Rectal smooth muscle tissue (tissue), 1 donor: ENCODE data around the gene MCU.

Source experiments
- H3K27ac ChIP-seq: one replicate; pipeline ENCODE4 v1.7.0; 2013; ENCODE audit warnings: low read depth, low read length, inconsistent platforms
- H3K27me3 ChIP-seq: one replicate; pipeline ENCODE4 v1.7.0; 2013; ENCODE audit warnings: low read length; ENCODE audit not compliant: control insufficient read depth, insufficient read depth
- H3K36me3 ChIP-seq: one replicate; pipeline ENCODE4 v1.7.0; 2013; ENCODE audit warnings: low read length; ENCODE audit not compliant: control insufficient read depth, insufficient read depth
- H3K4me1 ChIP-seq: one replicate; pipeline ENCODE4 v1.7.0; 2013; ENCODE audit warnings: low read length; ENCODE audit not compliant: control insufficient read depth, insufficient read depth
- H3K4me3 ChIP-seq: one replicate; pipeline ENCODE4 v1.7.0; 2013; ENCODE audit warnings: low read length
- H3K9ac ChIP-seq: one replicate; pipeline ENCODE4 v1.7.0; 2013; ENCODE audit warnings: low read length

Gene MCU

DNA sequence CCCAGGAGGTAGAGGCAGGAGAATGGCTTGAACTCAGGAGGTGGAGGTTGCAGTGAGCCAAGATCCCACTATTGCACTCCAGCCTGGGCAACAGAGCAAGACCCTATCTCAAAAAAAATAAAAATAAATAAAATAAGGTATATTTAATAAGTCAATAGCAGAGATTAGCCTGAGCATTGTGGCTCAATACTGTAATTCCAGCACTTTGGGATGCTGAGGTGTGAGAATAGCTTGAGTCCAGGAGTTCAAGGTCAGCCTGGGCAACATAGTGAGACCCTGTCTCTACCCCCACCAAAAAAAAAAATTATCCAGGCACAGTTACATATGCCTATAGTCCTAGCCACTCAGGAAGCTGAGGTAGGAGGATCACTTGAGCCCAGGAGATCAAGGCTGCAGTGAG is 163.2 kb downstream of the MCU start:
- Histone ChIP-seq H3K27me3 (no peaks in the 10 kb centered on the region), H3K9ac (no peak overlapping the region), H3K36me3 (no peaks in the 10 kb centered on the region), H3K4me1 (no peaks in the 10 kb centered on the region), H3K27ac (no peak overlapping the region), H3K4me3 (no peak overlapping the region)

GRCh38 chr10:72855790-72856189 is 163.8 kb downstream of the MCU start:
- H3K36me3 ChIP-seq = no peaks in the 10 kb centered on the region
- no peak overlapping the region for H3K4me3 ChIP-seq
- H3K4me1 ChIP-seq = no peaks in the 10 kb centered on the region
- H3K9ac ChIP-seq = no peak overlapping the region
- no peak overlapping the region for H3K27ac ChIP-seq
- H3K27me3 ChIP-seq = no peaks in the 10 kb centered on the region

DNA sequence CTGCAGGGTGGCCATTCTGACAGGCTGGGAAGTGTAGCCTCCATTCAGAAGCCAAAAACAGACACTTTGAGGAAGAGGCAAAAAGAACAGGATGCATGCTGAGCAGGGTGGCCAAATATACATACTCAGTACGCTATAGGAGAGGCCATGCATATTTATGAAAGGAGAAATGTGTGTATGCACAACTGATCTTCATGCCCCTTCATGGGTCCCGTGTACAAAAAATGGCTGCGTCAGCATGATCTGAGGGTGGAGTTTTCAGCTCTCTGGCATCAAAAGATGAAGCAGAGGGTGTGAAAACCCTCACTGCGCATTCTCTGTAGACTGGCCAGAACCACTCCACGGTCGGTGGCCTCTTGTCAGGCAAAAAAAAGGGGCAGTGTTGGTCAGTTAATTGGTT is 166.1 kb downstream of the MCU start:
- H3K9ac ChIP-seq = no peak overlapping the region
- H3K27ac ChIP-seq = no peak overlapping the region
- no peaks in the 10 kb centered on the region for H3K4me1 ChIP-seq

DNA sequence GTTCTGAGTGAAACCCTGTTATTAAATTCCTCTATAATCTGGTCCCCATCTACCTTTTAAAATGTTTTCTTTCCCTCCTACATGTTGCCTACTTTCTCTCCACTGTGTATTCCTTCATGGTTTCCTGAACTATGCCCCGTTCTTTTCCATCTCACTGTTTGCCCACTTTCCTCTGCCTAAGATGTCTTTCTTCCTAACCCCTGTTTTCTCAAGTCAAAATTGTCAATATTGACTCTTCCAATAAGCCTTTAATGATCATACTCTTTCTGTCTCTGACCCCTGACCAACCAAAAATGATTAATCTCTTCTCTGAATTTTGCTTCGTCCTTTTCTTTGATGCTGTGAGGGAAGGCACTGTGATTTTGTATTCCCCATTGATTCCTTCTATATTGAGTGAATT is 171.0 kb downstream of the MCU start:
- Histone ChIP-seq H3K27ac (no peak overlapping the region), H3K9ac (no peak overlapping the region), H3K4me3 (no peak overlapping the region), H3K4me1 (no peaks in the 10 kb centered on the region), H3K27me3 (no peaks in the 10 kb centered on the region), H3K36me3 (no peaks in the 10 kb centered on the region)

More for the DNA sequence above, 166.1 kb downstream of the MCU start:
- no peaks in the 10 kb centered on the region for H3K36me3 ChIP-seq
- H3K4me3 ChIP-seq = no peak overlapping the region
- H3K27me3 ChIP-seq = no peaks in the 10 kb centered on the region

- Histone ChIP-seq H3K4me1 (no peaks in the 10 kb centered on the region), H3K4me3 (no peak overlapping the region), H3K27ac (no peak overlapping the region), H3K9ac (no peak overlapping the region), H3K36me3 (peaks cover 6% of the 10 kb centered on the region), H3K27me3 (no peaks in the 10 kb centered on the region)
Measured at GRCh38 chr10:72875250-72876055, 183.5 kb downstream of the MCU start.

DNA sequence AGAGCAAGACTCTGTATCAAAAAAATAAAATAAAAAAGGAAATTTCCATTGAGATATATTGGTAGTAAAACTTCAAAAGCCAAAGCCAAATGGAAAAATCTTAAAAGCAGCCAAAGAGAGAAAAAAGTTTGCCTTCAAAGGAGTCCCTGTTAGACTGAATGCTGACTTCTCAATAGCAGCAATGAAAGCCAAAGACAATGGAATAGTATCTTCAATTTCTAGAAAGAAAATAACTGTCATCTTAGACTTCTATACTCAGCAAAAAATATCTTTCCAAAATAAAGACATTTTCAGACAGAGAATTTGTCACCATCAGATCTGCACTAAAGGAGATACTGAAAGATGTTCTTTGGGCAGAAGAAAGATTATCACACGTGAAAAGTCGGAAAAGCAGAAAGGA is 187.3 kb downstream of the MCU start:
- Histone ChIP-seq H3K9ac (no peak overlapping the region), H3K36me3 (no peaks in the 10 kb centered on the region), H3K4me3 (no peak overlapping the region), H3K27ac (no peak overlapping the region), H3K4me1 (no peaks in the 10 kb centered on the region), H3K27me3 (no peaks in the 10 kb centered on the region)

DNA sequence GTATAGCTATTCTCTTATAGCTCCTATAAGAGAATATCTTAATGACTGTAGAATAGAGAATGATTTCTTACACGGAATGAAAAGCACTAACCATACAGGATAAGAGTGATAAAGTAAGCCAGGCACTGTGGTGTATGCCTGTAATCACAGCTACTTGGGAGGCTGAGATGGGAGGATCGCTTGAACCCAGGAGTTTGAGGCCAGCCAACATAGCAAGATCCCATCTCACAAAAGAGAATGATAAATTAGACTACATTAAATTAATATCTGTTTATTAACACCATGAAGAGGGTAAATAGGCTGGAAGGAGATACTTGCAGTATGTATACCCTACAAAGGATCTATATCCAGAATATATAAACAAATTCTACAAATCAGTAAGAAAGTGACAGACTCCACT is 189.3 kb downstream of the MCU start:
- Histone ChIP-seq H3K4me1 (no peaks in the 10 kb centered on the region), H3K36me3 (no peaks in the 10 kb centered on the region), H3K4me3 (no peak overlapping the region), H3K9ac (no peak overlapping the region), H3K27me3 (no peaks in the 10 kb centered on the region), H3K27ac (no peak overlapping the region)

GRCh38 chr10:72883861-72884260 is 191.9 kb downstream of the MCU start:
- peaks cover 7% of the 10 kb centered on the region for H3K36me3 ChIP-seq
- no peak overlapping the region for H3K27ac ChIP-seq
- H3K4me1 ChIP-seq = no peaks in the 10 kb centered on the region
- no peak overlapping the region for H3K4me3 ChIP-seq
- H3K27me3 ChIP-seq = no peaks in the 10 kb centered on the region
- no peak overlapping the region for H3K9ac ChIP-seq

- peaks cover 7% of the 10 kb centered on the region for H3K36me3 ChIP-seq
- no peak overlapping the region for H3K4me3 ChIP-seq
Measured at GRCh38 chr10:72885953-72886352, 194.0 kb downstream of the MCU start.

DNA sequence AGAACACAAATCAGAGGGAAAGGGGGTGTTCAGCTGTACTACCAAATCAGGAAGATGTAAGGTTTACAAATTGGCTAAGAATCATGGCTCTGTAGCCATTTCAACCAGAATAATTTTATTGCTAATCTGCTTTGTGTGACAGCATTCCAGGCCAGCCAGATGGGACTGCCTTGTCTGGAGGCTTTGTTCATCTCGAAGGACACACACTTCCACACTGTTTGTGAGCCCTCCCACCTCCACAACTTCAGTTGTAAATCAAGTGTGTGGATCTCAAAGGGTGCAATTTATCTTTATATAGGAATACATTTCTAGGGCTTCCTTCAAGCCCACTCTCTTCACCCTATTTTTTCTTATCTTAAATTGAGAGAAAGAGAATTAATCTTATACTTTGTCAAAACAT is 194.7 kb downstream of the MCU start:
- no peak overlapping the region for H3K4me3 ChIP-seq
- no peak overlapping the region for H3K9ac ChIP-seq
- peaks cover 7% of the 10 kb centered on the region for H3K36me3 ChIP-seq
- H3K4me1 ChIP-seq = no peaks in the 10 kb centered on the region
- H3K27me3 ChIP-seq = no peaks in the 10 kb centered on the region
- no peak overlapping the region for H3K27ac ChIP-seq

More at GRCh38 chr10:72885953-72886352, 194.0 kb downstream of the MCU start:
- Histone ChIP-seq H3K27ac (no peak overlapping the region), H3K4me1 (no peaks in the 10 kb centered on the region), H3K27me3 (no peaks in the 10 kb centered on the region), H3K9ac (no peak overlapping the region)

DNA sequence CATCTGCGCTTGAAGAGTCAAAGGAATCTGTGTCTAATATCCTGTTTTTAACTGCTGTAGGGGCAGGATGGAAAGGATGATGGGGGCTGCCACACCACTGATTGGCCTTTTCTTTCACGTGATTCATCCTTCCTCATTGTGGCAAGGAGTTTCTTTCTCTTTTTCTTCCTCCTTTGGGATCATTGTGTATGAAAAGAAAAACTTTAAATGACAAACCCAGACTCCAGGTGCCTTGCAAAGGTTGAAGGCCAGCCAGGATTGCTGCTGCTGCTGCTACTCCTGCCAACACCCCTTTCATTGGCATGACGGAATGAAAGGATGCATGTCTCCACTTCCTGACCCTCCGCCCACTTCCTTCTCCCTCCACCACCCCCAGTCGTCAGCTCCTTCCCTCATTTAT is 195.1 kb downstream of the MCU start:
- Histone ChIP-seq H3K4me3 (no peak overlapping the region), H3K27ac (no peak overlapping the region), H3K9ac (no peak overlapping the region), H3K4me1 (no peaks in the 10 kb centered on the region), H3K36me3 (peaks cover 7% of the 10 kb centered on the region), H3K27me3 (no peaks in the 10 kb centered on the region)

DNA sequence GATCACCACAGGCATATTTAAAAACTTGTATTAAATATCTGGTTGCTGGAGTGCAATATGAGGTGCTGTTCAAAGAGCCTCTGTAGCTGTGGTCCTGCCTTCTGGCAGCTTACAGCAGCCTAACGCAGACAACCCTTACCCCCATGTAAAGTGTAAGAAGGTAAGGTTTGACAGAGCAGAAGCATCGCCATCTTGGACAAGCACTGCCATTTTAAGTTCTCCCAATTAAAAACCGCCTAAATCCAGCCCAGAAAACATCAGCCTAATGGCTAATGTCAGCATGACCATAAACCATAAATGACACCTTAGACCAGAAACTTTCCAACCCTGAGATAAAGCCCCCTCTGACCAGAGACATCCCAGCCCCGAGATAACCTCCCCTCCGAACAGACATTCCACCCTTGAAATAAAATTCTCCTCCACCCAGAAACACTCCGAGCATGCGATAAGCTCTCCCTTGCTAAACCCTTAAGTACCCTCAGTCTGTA is 196.3 kb downstream of the MCU start:
- no peak overlapping the region for H3K27ac ChIP-seq
- no peaks in the 10 kb centered on the region for H3K4me1 ChIP-seq
- H3K36me3 ChIP-seq = peaks cover 7% of the 10 kb centered on the region
- H3K9ac ChIP-seq = no peak overlapping the region
- no peak overlapping the region for H3K4me3 ChIP-seq
- no peaks in the 10 kb centered on the region for H3K27me3 ChIP-seq

GRCh38 chr10:72889391-72889831 is 197.5 kb downstream of the MCU start:
- Histone ChIP-seq H3K27me3 (no peaks in the 10 kb centered on the region), H3K4me1 (no peaks in the 10 kb centered on the region), H3K9ac (no peak overlapping the region), H3K4me3 (no peak overlapping the region), H3K27ac (no peak overlapping the region), H3K36me3 (peaks cover 7% of the 10 kb centered on the region)
